Epidermal melanocyte (primary cell): ENCODE data around the gene USP17L5.
"Not testable (repeated sequence)": the region's sequence is repeated elsewhere in the genome, so short reads cannot be mapped to it uniquely, and the experiment has no call there.

ENCODE experiments used
- DNase-seq: peaks from one replicate; pipeline ENCODE4 v3.0.0; 2011; ENCODE audit warnings: low spot score; ENCODE audit not compliant: insufficient read length

The USP17L5 gene

GRCh38 chr4:9339103-9339502 is at the start of gene USP17L5:
TSS of gene USP17L5 (plus strand) at chr4:9339403. CDS start at chr4:9339403, 0 bp downstream.
- not testable (repeated sequence) for DNase-seq

- not testable (repeated sequence) for DNase-seq
Measured at GRCh38 chr4:9324191-9324590, 15.0 kb upstream of the USP17L5 start.

- not testable (repeated sequence) for DNase-seq
Measured at GRCh38 chr4:9324865-9325264, 14.3 kb upstream of the USP17L5 start, which contains the start of gene USP17L24. TSS of gene USP17L24 (plus strand) at chr4:9325165. CDS start at chr4:9325165, 0 bp downstream.

- DNase-seq, result not testable (repeated sequence)
Measured at GRCh38 chr4:9329611-9330010, 9.6 kb upstream of the USP17L5 start, which contains the start of gene USP17L25. TSS of gene USP17L25 (plus strand) at chr4:9329911. CDS start at chr4:9329911, 0 bp downstream.

- not testable (repeated sequence) for DNase-seq
Measured at GRCh38 chr4:9334358-9334757, 4.8 kb upstream of the USP17L5 start, which contains the start of gene USP17L26. TSS of gene USP17L26 (plus strand) at chr4:9334658. CDS start at chr4:9334658, 0 bp downstream.

GRCh38 chr4:9343848-9344247 is 4.6 kb downstream of the USP17L5 start, which contains the start of gene USP17L27:
TSS of gene USP17L27 (plus strand) at chr4:9344148. CDS start at chr4:9344148, 0 bp downstream.
- DNase-seq, result not testable (repeated sequence)

GRCh38 chr4:9348593-9348992 is 9.4 kb downstream of the USP17L5 start, which contains the start of gene USP17L28:
TSS of gene USP17L28 (plus strand) at chr4:9348893. CDS start at chr4:9348893, 0 bp downstream.
- DNase-seq, result not testable (repeated sequence)

- DNase-seq, result not testable (repeated sequence)
Measured at GRCh38 chr4:9350866-9351265, 11.7 kb downstream of the USP17L5 start.

GRCh38 chr4:9353338-9353737 is 14.1 kb downstream of the USP17L5 start, which contains the start of gene USP17L29:
TSS of gene USP17L29 (plus strand) at chr4:9353638. CDS start at chr4:9353638, 0 bp downstream.
- not testable (repeated sequence) for DNase-seq

- DNase-seq, result not testable (repeated sequence)
Measured at GRCh38 chr4:9362829-9363228, 23.6 kb downstream of the USP17L5 start, which contains the start of gene USP17L30. TSS of gene USP17L30 (plus strand) at chr4:9363129. CDS start at chr4:9363129, 0 bp downstream.

- not testable (repeated sequence) for DNase-seq
Measured at GRCh38 chr4:9379881-9380280, 40.7 kb downstream of the USP17L5 start.

- DNase-seq, result not testable (repeated sequence)
Measured at GRCh38 chr4:9381012-9381534, 41.9 kb downstream of the USP17L5 start.

GRCh38 chr4:9384126-9384525 is 44.9 kb downstream of the USP17L5 start:
- DNase-seq, result no peak

GRCh38 chr4:9389001-9389400 is 49.8 kb downstream of the USP17L5 start:
- not testable (repeated sequence) for DNase-seq
